HG03575 (cell line): Measurements from ENCODE around the gene BRF1.

Source experiments
- ATAC-seq: cut with Tn5 transposase; IDR thresholded peaks from one replicate; pipeline ENCODE4 v1.9.1; 2021; ENCODE audit not compliant: unreplicated experiment, insufficient number of reproducible peaks, low FRiP score; ENCODE audit errors: extremely low read depth

BRF1 gene

GRCh38 chr14:105160776-105161175 lies 140.0 kb downstream of the BRF1 start:
- no peak for ATAC-seq

GRCh38 chr14:105159344-105159743 lies 141.5 kb downstream of the BRF1 start:
- no peak for ATAC-seq
